GM12864 (cell line): ENCODE results near the gene VARS2.
"Not testable (repeated sequence)": the region's sequence is repeated elsewhere in the genome, so short reads cannot be mapped to it uniquely, and the experiment has no call there.

Experiments
- DNase-seq: peaks from one replicate; pipeline ENCODE4 v3.0.0-alpha.2; 2011; ENCODE audit warnings: low read depth
- H3K4me3 ChIP-seq: 2 replicates; pipeline ENCODE4 v1.5.1; 2011; ENCODE audit warnings: mild to moderate bottlenecking, low read depth, low read length, control low read depth
- CTCF ChIP-seq: IDR thresholded peaks from 2 replicates; pipeline ENCODE4 v1.5.1; 2011; ENCODE audit warnings: low read depth, mild to moderate bottlenecking, moderate library complexity, low read length, control low read depth, inconsistent platforms; ENCODE audit errors: missing control alignments

Gene VARS2

GRCh38 chr6:30922447-30922852, 8.4 kb downstream of the VARS2 start:
- no peak for DNase-seq
- no peak overlapping the region for H3K4me3 ChIP-seq
- no peak for TF ChIP-seq CTCF

GRCh38 chr6:30924040-30924627, 10.1 kb downstream of the VARS2 start:
- H3K4me3 ChIP-seq, DNase-seq: not testable (repeated sequence)

GRCh38 chr6:30926644-30927043, 12.6 kb downstream of the VARS2 start:
- TF ChIP-seq CTCF: no peak
- DNase-seq: no peak
- no peak overlapping the region for H3K4me3 ChIP-seq

DNA sequence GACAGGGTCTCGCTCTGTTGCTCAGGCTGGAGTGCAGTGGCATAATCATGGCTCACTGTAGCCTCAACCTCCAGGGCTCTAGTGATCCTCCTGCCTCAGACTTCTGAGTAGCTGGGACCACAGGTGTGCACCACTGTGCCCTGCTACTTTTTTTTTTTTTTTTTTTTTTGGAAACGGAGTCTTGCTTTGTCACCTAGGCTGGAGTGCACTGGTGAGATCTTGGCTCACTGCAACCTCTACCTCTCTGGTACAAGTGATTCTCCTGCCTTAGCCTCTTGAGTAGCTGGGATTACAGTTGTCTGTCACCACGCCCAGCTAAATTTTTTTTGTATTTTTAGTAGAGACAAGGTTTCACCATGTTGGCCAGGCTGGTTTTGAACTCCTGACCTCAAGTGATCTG, 13.0 kb downstream of the VARS2 start:
- not testable (repeated sequence) for DNase-seq, H3K4me3 ChIP-seq

DNA sequence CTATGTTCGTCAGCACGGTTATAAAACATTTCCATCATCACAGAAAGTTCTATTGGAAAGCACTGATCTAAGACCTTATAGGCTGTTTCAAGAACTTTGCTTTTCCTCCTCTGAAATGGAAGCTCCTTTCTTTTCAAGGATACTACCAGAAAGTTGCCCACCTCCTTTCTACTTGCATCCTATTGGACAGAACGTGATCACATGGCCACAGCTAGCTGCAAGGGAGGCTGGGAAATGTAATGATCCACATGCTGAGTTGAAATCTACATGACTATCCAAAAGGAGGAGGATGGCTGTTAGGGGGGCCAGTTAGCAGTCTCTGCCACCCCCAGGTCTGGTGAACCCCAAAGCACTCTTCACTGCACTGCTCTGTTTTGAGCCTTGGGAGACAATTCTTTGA, 14.6 kb downstream of the VARS2 start:
- TF ChIP-seq CTCF: no peak
- no peak overlapping the region for H3K4me3 ChIP-seq
- DNase-seq: no peak

GRCh38 chr6:30930506-30930905, 16.5 kb downstream of the VARS2 start:
- no peak for DNase-seq
- H3K4me3 ChIP-seq: no peak overlapping the region
- no peak for TF ChIP-seq CTCF

DNA sequence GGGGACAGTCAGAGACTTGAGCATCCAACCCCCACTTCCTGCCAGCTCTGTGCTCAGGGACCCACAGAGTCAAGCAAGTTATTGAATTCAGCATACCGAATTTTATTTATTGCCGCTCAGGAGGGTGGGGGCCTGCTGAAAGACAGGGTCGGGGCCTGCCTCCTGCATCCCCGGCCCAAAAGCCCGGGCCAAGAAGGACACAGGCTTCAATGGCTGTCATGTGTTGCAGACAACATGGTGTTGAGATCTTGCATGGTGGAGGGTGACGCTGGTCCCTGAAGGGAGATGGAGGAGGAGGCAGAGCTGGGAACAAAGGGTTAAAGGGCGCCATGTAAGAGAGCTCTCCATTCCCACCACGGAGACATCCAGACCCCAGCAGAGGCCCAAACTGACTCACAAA, 17.2 kb downstream of the VARS2 start:
- no peak for TF ChIP-seq CTCF
- H3K4me3 ChIP-seq: no peak overlapping the region
- DNase-seq: no peak

- no peak for TF ChIP-seq CTCF
- no peak for DNase-seq
- no peak within 1 kb of the TSS for H3K4me3 ChIP-seq
Measured at GRCh38 chr6:30931969-30932645, 18.1 kb downstream of the VARS2 start, which contains the start of gene SFTA2. Gene SFTA2 (minus strand): TSS chr6:30932170. CDS start chr6:30932096, 74 bp downstream.
